ENCODE results near the gene PBX3. TPM values are rescaled to one million over a fixed set of nuclear protein-coding genes. Genes with fewer than 3 reads are reported as not detected.

PBX3 gene
- total and polyA plus RNA-seq, 8 donors, result 36.3 to 53.6 (median 42.8) TPM

GRCh38 chr9:125894566-125894965, 147.4 kb downstream of the PBX3 start:
- DNase-seq (no peak), ATAC-seq (no peak)
- H3K36me3 ChIP-seq, result no peaks in the 10 kb centered on the region

GRCh38 chr9:125896404-125896803, 149.2 kb downstream of the PBX3 start:
- Histone ChIP-seq H3K9me3 (no peaks in the 10 kb centered on the region), H3K4me3 (no peak overlapping the region), H3K27ac (no peak overlapping the region), H3K36me3 (no peaks in the 10 kb centered on the region), H3K27me3 (no peaks in the 10 kb centered on the region), H3K4me1 (no peaks in the 10 kb centered on the region)
- intact Hi-C loops (cut with DNase I), result no loop called here
- ATAC-seq, result no peak
- no peak for DNase-seq
- TF ChIP-seq, protein P1, sequence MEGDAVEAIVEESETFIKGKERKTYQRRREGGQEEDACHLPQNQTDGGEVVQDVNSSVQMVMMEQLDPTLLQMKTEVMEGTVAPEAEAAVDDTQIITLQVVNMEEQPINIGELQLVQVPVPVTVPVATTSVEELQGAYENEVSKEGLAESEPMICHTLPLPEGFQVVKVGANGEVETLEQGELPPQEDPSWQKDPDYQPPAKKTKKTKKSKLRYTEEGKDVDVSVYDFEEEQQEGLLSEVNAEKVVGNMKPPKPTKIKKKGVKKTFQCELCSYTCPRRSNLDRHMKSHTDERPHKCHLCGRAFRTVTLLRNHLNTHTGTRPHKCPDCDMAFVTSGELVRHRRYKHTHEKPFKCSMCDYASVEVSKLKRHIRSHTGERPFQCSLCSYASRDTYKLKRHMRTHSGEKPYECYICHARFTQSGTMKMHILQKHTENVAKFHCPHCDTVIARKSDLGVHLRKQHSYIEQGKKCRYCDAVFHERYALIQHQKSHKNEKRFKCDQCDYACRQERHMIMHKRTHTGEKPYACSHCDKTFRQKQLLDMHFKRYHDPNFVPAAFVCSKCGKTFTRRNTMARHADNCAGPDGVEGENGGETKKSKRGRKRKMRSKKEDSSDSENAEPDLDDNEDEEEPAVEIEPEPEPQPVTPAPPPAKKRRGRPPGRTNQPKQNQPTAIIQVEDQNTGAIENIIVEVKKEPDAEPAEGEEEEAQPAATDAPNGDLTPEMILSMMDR (IDR thresholded peaks at IDR 0.05), result no peak

More at GRCh38 chr9:125894566-125894965, 147.4 kb downstream of the PBX3 start:
- no peaks in the 10 kb centered on the region for H3K9me3 ChIP-seq
- H3K4me1 ChIP-seq, result peaks cover 0 to 7% of the 10 kb centered on the region in 2 donors
- H3K27me3 ChIP-seq, result peaks cover 0 to 8% of the 10 kb centered on the region in 2 donors
- TF ChIP-seq, protein P1 (IDR thresholded peaks at IDR 0.05), result no peak
- no peak overlapping the region for H3K27ac ChIP-seq
- intact Hi-C loops (cut with DNase I), result no loop called here
- no peak overlapping the region for H3K4me3 ChIP-seq

DNA sequence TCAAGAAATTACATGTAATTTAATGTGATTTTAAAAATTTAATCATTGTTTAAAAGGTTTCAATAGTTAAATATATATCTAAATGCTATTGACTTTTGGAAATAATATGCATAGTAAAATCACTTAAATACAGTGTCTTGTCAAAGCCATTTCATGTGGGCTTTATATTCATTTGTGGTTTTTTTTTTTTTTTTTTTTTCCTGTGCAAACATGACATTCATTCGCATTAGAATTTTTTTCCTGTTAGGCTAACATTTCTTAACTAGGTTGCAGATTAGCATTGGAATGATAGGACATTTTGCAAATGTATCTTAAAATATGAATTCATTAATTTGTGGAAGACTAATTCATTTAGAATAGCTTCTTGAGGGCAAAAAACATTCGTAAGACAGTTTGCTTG, 149.8 kb downstream of the PBX3 start:
- intact Hi-C loops (cut with DNase I), result no loop called here
- no peaks in the 10 kb centered on the region for H3K9me3 ChIP-seq
- H3K4me1 ChIP-seq, result no peaks in the 10 kb centered on the region
- no peaks in the 10 kb centered on the region for H3K36me3 ChIP-seq
- no peak overlapping the region for H3K27ac ChIP-seq
- TF ChIP-seq, protein P1 (IDR thresholded peaks at IDR 0.05), result no peak
- H3K27me3 ChIP-seq, result no peaks in the 10 kb centered on the region
- H3K4me3 ChIP-seq, result no peak overlapping the region
- DNase-seq (no peak), ATAC-seq (no peak)

GRCh38 chr9:125897481-125897880, 150.3 kb downstream of the PBX3 start:
- Histone ChIP-seq H3K36me3 (no peaks in the 10 kb centered on the region), H3K27ac (no peak overlapping the region), H3K4me1 (no peaks in the 10 kb centered on the region), H3K4me3 (no peak overlapping the region), H3K9me3 (no peaks in the 10 kb centered on the region), H3K27me3 (no peaks in the 10 kb centered on the region)
- ATAC-seq (no peak), DNase-seq (no peak)
- TF ChIP-seq, protein P1 (IDR thresholded peaks at IDR 0.05), result no peak
- intact Hi-C loops (cut with DNase I), result no loop called here

DNA sequence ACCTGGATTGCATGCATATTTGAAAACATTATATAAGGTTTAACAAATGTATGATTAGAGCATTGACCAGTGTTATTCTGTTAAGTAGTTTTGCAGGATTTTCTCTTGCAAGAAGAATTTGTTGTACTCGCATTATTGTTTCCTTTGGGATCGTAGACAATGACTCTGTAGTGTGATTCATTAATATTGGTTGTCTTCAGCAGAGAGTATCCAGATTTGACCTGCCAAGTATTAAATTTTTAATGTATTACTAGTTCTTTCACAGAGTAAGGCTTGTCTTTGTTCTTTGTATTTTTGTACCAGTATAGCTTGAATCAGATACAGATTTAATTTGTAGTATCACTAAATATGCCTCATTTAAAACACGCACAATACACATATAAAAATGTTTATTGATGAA, 155.0 kb downstream of the PBX3 start:
- ATAC-seq, result no peak
- Histone ChIP-seq H3K36me3 (no peaks in the 10 kb centered on the region), H3K9me3 (no peaks in the 10 kb centered on the region), H3K27me3 (no peaks in the 10 kb centered on the region), H3K4me1 (peaks cover 0 to 10% of the 10 kb centered on the region in 2 donors), H3K27ac (no peak overlapping the region), H3K4me3 (no peak overlapping the region)
- TF ChIP-seq, protein P1 (IDR thresholded peaks at IDR 0.05), result no peak
- DNase-seq, result no peak
- intact Hi-C loops (cut with DNase I), result no loop called here

Measured in left lung (tissue), 10 donors.